ENCODE results near the gene RAB3GAP1. TPM values are rescaled to one million over a fixed set of nuclear protein-coding genes. Genes with fewer than 3 reads are reported as not detected.

Gene RAB3GAP1
- total RNA-seq, 1 experiment from 2014 or later: 50.6 TPM

- Mint-ChIP-seq H3K4me1 (ENCODE audit: low read depth, unreplicated experiment) (no peaks in the 10 kb centered on the region), H3K27me3 (ENCODE audit: unreplicated experiment) (no peaks in the 10 kb centered on the region), H3K4me3 (ENCODE audit: low read depth, unreplicated experiment) (no peak overlapping the region), H3K27ac (ENCODE audit: unreplicated experiment) (no peak overlapping the region), H3K36me3 (ENCODE audit: insufficient read depth, unreplicated experiment) (peaks cover 8% of the 10 kb centered on the region), H3K9me3 (ENCODE audit: low read depth, unreplicated experiment) (no peaks in the 10 kb centered on the region)
- no peak for TF ChIP-seq CTCF (IDR thresholded peaks at IDR 0.05; ENCODE audit: unreplicated experiment)
- DNase-seq: no peak
- intact Hi-C loops (cut with micrococcal nuclease; ENCODE audit: unreplicated experiment): no loop called here
- BruUV-seq (replicated peaks): no TSS peak
- CTCF ChIA-PET: no interaction called here
Measured at GRCh38 chr2:135183822-135184221, 131.7 kb downstream of the RAB3GAP1 start.

GRCh38 chr2:135186054-135186453 is 134.0 kb downstream of the RAB3GAP1 start:
- CTCF ChIA-PET: no interaction called here
- H3K4me1 Mint-ChIP-seq (ENCODE audit: low read depth, unreplicated experiment): no peaks in the 10 kb centered on the region
- no peak for TF ChIP-seq CTCF (IDR thresholded peaks at IDR 0.05; ENCODE audit: unreplicated experiment)

GRCh38 chr2:135187270-135187669 is 135.2 kb downstream of the RAB3GAP1 start:
- intact Hi-C loops (cut with micrococcal nuclease; ENCODE audit: unreplicated experiment): no loop called here
- CTCF ChIA-PET: no interaction called here
- Mint-ChIP-seq H3K36me3 (ENCODE audit: insufficient read depth, unreplicated experiment) (no peaks in the 10 kb centered on the region), H3K27ac (ENCODE audit: unreplicated experiment) (no peak overlapping the region), H3K4me3 (ENCODE audit: low read depth, unreplicated experiment) (no peak overlapping the region), H3K9me3 (ENCODE audit: low read depth, unreplicated experiment) (peaks cover 3% of the 10 kb centered on the region), H3K27me3 (ENCODE audit: unreplicated experiment) (no peaks in the 10 kb centered on the region), H3K4me1 (ENCODE audit: low read depth, unreplicated experiment) (no peaks in the 10 kb centered on the region)
- DNase-seq: no peak
- BruUV-seq (replicated peaks): no TSS peak
- no peak for TF ChIP-seq CTCF (IDR thresholded peaks at IDR 0.05; ENCODE audit: unreplicated experiment)

More at GRCh38 chr2:135186054-135186453, 134.0 kb downstream of the RAB3GAP1 start:
- Mint-ChIP-seq H3K27me3 (ENCODE audit: unreplicated experiment) (no peaks in the 10 kb centered on the region), H3K9me3 (ENCODE audit: low read depth, unreplicated experiment) (peaks cover 3% of the 10 kb centered on the region), H3K27ac (ENCODE audit: unreplicated experiment) (no peak overlapping the region), H3K4me3 (ENCODE audit: low read depth, unreplicated experiment) (no peak overlapping the region), H3K36me3 (ENCODE audit: insufficient read depth, unreplicated experiment) (peaks cover 4% of the 10 kb centered on the region)
- DNase-seq: no peak
- BruUV-seq (replicated peaks): no TSS peak
- intact Hi-C loops (cut with micrococcal nuclease; ENCODE audit: unreplicated experiment): no loop called here

GRCh38 chr2:135189148-135189547 is 137.1 kb downstream of the RAB3GAP1 start:
- H3K27ac Mint-ChIP-seq (ENCODE audit: unreplicated experiment): no peak overlapping the region
- no peak overlapping the region for H3K4me3 Mint-ChIP-seq (ENCODE audit: low read depth, unreplicated experiment)
- intact Hi-C loops (cut with micrococcal nuclease; ENCODE audit: unreplicated experiment): no loop called here
- DNase-seq: no peak
- H3K36me3 Mint-ChIP-seq (ENCODE audit: insufficient read depth, unreplicated experiment): no peaks in the 10 kb centered on the region
- TF ChIP-seq CTCF (IDR thresholded peaks at IDR 0.05; ENCODE audit: unreplicated experiment): no peak
- CTCF ChIA-PET: no interaction called here
- peaks cover 3% of the 10 kb centered on the region for H3K9me3 Mint-ChIP-seq (ENCODE audit: low read depth, unreplicated experiment)
- H3K27me3 Mint-ChIP-seq (ENCODE audit: unreplicated experiment): no peaks in the 10 kb centered on the region
- H3K4me1 Mint-ChIP-seq (ENCODE audit: low read depth, unreplicated experiment): no peaks in the 10 kb centered on the region
- no TSS peak for BruUV-seq (replicated peaks)
